AG08396 (cell line): ENCODE results near the gene NXT1.

Source experiments
- DNase-seq: peaks from one replicate; pipeline ENCODE4 v3.0.0; 2012; ENCODE audit warnings: low spot score, mixed read lengths

NXT1 gene

DNA sequence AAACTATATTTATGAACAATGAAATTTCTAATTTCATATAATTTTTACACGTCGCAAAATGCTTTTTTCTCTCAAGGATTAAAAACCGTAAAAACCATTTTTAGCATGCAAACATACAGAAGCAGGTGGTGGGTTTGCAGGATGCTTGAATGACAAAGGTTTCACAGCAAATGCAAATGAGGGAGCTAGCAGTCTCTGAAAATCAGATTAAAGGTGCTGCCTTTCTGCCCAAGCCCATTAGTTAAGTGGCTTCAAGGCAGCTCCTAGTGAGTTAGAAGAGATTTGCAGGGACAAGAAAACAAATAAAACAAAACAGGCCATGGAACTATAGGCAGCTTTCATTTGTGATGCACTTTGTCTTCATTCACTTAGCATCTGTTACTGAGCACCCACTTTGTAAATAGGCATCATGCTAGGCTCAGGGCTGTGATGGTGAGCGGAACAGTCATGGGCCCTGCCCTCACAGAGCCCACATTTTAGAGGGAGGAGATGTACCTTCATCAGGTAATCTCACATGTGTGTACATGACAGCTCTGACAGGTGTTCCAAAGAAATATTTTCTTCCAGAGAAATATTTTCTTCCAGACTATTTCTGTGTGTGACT lies 41.2 kb downstream of the NXT1 start:
- DNase-seq: no peak

DNA sequence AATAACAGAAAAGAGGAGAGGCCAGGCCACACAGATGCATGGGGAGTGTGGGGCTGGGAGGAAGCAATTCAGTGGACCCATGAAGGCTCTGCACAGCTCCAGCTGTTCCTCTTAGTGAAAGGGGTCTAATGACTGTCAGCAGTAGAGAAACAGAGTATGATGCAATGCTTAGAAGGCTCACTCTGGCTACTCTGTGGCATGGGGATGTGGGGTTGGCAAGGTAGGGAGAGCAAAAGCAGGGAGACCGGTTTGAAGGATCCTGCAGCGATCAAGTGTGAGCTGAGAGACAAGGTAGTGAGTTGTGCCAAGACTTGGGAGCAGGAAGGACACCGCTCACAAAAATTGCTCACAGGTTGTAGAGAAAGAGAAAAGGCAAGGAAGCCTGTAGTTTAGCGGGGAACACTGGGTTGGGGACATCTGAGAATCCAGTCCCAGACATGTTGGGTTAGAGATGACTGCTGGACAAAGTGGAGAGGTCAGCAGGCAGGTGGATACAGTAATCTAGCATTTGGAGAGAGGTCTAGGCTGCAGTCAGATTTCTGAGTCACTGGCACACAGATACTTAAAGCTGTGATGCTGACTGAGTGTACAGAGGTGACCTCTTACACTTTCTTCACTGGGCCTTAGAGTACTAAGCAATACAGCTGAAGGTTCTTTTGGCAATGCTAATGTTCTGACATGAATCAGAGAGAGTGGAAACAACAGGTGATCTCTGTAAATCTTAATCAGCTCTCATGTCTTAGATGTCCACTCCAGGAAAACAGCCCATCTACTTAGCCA lies 43.6 kb downstream of the NXT1 start:
- DNase-seq: no peak

DNA sequence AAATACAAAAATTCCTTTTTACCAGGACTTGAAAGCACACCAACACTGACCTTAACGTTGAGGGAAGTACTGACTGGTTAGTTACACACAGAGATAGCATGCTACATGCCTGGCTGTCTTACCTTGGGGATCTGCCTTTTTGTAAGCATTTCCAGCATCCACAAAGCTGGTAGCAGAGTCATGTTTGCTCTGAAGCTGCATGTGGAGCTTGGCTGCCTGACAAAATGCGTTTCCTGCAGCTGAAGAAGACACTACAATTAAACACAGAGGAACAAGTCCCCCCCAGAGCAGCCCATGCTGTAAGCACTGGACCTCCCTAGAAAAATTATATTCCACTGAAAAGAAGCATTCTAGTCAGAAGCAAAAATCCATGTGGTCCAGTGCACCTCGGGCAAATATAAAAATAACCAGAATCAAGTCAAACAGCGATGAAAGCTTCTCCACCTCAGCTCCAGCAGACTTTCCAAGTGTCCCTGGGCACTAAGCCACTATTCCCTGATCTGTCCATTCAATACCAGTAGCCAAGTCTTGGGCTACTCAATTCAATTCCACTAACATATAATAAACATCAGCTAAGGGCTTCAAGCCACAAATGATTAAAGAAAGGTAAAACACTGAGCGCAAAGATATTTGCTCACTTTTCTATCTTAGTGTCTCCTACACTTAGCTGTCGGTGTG lies 46.5 kb downstream of the NXT1 start:
- DNase-seq: no peak

DNA sequence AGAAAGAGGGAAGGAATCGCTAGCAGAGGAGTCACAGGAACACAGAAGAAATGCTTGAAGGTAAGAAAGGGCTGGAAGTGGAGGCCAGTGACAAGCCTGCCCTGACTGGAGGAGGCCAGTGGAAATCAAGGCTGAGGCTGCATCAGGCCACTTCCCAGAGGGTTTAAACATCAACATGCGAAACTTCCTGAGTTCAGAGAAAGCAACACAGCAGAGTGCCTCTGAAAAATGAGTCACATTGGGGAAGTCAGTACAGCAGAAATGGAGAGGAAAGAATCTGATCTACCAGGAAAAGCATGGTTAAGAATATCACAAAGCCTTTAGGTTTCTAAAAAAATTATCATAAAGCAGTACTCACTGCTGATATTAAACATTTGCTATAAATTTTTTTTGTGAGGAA lies 47.4 kb downstream of the NXT1 start:
- peak; percentile 35 for DNase-seq

DNA sequence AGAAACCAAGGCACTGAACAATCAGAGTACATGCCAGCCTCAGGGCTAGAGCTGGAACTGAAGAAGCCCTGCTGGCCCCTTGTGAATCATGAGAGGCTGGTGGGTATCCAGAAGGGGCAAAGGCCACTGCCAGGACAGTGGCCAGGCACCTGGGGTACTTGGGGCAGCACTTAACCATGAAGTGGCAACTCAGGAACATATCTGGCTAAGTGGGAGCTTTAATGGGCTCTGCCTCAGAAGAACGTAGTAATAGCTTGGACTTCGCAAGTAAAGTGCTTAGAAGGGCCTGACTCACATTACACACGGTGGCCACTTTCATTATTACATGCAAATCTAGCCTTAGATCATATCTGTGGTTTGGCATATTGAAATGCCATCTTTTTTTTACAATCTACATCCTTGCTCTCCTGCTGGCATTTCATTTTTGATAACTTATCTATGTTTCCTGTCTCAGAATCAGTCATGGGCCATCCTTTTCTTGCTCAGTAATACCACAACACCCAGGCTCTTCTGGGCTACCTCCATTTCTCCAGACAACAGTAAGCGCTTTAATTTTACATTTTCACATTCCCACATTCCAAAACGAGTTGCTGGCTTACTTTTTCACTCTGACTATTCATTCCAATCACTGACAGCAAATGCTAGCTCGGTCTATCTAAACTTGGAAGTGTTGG lies 49.1 kb downstream of the NXT1 start:
- no peak for DNase-seq

DNA sequence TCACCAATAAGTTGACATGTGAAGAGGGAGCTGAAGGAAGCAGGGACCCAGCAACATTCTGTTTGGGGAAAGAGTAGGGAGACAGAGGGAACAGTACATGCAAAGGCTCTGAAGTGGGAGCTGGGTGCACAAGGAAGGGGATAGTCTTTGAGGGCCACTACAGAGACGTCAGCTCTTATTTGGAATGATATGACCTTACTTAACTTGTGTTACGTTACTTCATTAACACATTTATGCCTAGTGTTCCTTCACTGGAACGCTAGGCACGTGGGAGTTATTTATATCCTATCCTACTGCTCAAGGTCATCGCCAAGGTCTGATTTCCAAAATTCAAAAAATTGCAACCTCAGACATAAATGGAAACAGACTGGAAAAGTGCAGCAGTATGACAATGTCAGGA lies 50.5 kb downstream of the NXT1 start:
- no peak for DNase-seq

DNA sequence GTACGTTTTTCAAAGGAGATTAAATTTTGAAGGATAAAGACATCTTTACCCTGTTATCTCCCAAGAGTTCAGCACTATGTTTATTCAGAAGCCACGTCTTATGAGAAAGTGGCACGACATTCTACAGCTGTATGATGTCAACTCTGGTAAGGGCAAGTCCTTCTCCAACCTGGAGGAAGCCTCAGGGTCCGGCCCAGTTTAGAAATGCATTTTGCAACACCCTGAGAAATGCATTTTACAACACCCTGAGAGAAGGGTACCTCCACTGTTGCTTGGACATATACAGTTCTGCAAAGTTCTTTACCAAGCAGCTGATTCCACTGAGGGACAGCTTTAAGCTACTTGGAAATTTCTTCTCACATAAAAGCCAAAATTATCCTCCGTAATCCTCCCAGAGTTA lies 53.2 kb downstream of the NXT1 start:
- DNase-seq: no peak

DNA sequence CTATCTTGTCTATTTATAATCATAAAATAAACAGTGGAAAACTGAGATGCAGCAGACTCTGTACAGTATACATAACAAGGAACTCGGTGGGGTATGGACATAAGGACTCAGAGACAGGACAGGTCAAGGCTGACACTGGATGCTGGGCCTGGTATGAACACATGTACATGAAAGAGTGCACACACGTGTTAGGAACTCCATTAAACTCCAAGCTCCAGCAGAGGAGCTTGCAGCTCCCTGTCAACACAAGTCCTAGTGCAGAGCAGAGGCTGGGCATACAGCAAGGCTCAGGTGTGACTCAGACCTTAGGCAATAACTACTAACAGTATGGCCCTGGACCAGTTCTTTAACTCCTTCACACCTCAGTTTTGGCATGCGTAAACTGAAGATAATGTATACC lies 53.6 kb downstream of the NXT1 start:
- DNase-seq: no peak
